Upper lobe of left lung (tissue), 4 donors: ENCODE data around the gene FGGY.

Experiments
- CTCF ChIP-seq, 6 experiments: fragments of 450-650 bp in 4 of 6; fragments of 200-600 bp in 2 of 6; sonication (generic) in 2 of 6; IDR thresholded peaks; one replicate each; pipeline ENCODE4 v1.5.1; 2016 to 2019; ENCODE audit warnings: antibody characterized with exemption in 6 of 6
- EP300 ChIP-seq, 4 donors: sonication (generic); formaldehyde crosslinking; IDR thresholded peaks; one replicate each; pipeline ENCODE4 v1.5.1; 2017; ENCODE audit warnings: antibody characterized with exemption in 4 of 4, control low read depth in 2 of 4
- POLR2A ChIP-seq, 4 donors: fragments of 450-650 bp; IDR thresholded peaks; one replicate each; pipeline ENCODE4 v1.5.1; 2016 to 2017; ENCODE audit warnings: antibody characterized with exemption in 4 of 4, mild to moderate bottlenecking in 2 of 4

GRCh38 chr1:59422921-59423575 lies 126.2 kb downstream of the FGGY start:
- TF ChIP-seq POLR2A (IDR thresholded peaks at IDR 0.05) (no peak), CTCF (IDR thresholded peaks at IDR 0.05) (no peak), EP300 (IDR thresholded peaks at IDR 0.05) (peak in 1 of 4 donors; percentile 77)
